Esophagus muscularis mucosa (tissue), 4 donors: Measurements from ENCODE around the gene CERKL. TPM values are rescaled to one million over a fixed set of nuclear protein-coding genes. Genes with fewer than 3 reads are reported as not detected.

Source experiments
- DNase-seq: peaks from one replicate; pipeline ENCODE4 v3.0.0-alpha.2; 2017; ENCODE audit errors: extremely low spot score
- H3K27ac ChIP-seq, 4 donors: fragments of 200-600 bp; sonication (generic); replicated peaks in 1 of 4; 1 replicate in 3 of 4; 2 replicates in 1 of 4; pipeline ENCODE4 v1.5.1; 2016 to 2019; ENCODE audit warnings: mild to moderate bottlenecking in 1 of 4
- H3K27me3 ChIP-seq, 4 donors: fragments of 200-600 bp; sonication (generic); one replicate each; pipeline versions ENCODE4 v1.5.1 to v1.6.0; 2016 to 2019
- H3K36me3 ChIP-seq, 4 donors: fragments of 200-600 bp; sonication (generic); one replicate each; pipeline ENCODE4 v1.5.1; 2016 to 2019
- H3K4me1 ChIP-seq, 4 donors: fragments of 200-600 bp; sonication (generic); one replicate each; pipeline ENCODE4 v1.5.1; 2016 to 2019
- H3K4me3 ChIP-seq, 4 donors: fragments of 200-600 bp; sonication (generic); 1 replicate in 2 of 4; 2 replicates in 2 of 4; pipeline ENCODE4 v1.5.1; 2016 to 2019; ENCODE audit warnings: mild to moderate bottlenecking in 4 of 4, moderate library complexity in 1 of 4
- H3K9me3 ChIP-seq, 4 donors: fragments of 200-600 bp; sonication (generic); 1 replicate in 3 of 4; 2 replicates in 1 of 4; pipeline ENCODE4 v1.5.1; 2016 to 2019
- EP300 ChIP-seq: sonication (generic); formaldehyde crosslinking; IDR thresholded peaks from one replicate; pipeline ENCODE4 v1.6.1; 2017; ENCODE audit warnings: antibody characterized with exemption
- POLR2A ChIP-seq: fragments of 450-650 bp; IDR thresholded peaks from one replicate; pipeline ENCODE4 v1.6.1; 2017; ENCODE audit warnings: antibody characterized with exemption, moderate library complexity, mild to moderate bottlenecking, low read depth
- POLR2AphosphoS5 ChIP-seq, 2 donors: sonication (generic); formaldehyde crosslinking; IDR thresholded peaks; one replicate each; pipeline ENCODE4 v1.6.1; 2017; ENCODE audit warnings: antibody characterized with exemption in 2 of 2
- WGBS: methylation state at CpG from one replicate; pipeline ENCODE4 v1.1.5; 2018; 5-methylcytosine and 5-hydroxymethylcytosine counted together
- intact Hi-C: fragments of 100-400 bp; cut with DNase I; formaldehyde crosslinking; loops from one replicate; pipeline ENCODE4 v1.15.1; 2023
- total RNA-seq, 4 donors: library from RNA; depleted of rRNA; stranded (reverse); fragments of >200 nt; gene quantifications; one replicate each; pipeline versions ENCODE4 v1.1.0 to v1.2.1, GENCODE V29; 2016
- TF ChIP-seq, protein P1 (sequence below), 3 experiments: fragments of 200-600 bp in 2 of 3; fragments of 450-650 bp in 1 of 3; sonication (generic) in 2 of 3; IDR thresholded peaks; one replicate each; pipeline ENCODE4 v1.5.1; 2017 to 2019; ENCODE audit warnings: antibody characterized with exemption in 3 of 3, mild to moderate bottlenecking in 2 of 3, moderate library complexity in 1 of 3

The CERKL gene
- total RNA-seq, 4 donors from 2014 or later = 0.17 to 0.19 TPM; not detected in 2

DNA sequence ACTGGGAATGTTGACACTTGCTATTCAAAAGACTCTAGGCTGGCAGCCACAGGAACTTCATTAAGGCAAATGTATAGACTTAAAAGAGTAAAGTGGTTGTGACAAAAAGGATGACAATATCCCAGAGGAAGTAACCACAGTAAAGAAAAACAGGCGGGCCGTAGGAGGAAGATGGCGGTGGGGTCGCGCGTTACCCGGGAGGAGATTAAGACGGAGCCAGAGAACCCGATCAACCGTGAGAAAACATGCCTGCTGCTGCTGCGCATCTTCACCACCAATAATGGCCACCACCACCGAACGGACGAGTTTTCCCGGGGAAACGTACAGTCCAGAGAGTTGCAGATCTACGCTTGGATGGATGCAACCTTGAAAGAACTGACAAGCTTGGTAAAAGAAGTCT lies 37.4 kb upstream of the CERKL start:
- Histone ChIP-seq H3K36me3 (no peaks in the 10 kb centered on the region), H3K27me3 (peaks cover 0 to 7% (median 0%) of the 10 kb centered on the region in 4 donors), H3K4me1 (no peaks in the 10 kb centered on the region), H3K4me3 (no peak overlapping the region), H3K27ac (no peak overlapping the region), H3K9me3 (no peaks in the 10 kb centered on the region)
- intact Hi-C loops = no loop called here
- TF ChIP-seq POLR2A = no peak
- no peak for TF ChIP-seq EP300
- no peak for TF ChIP-seq POLR2AphosphoS5 (IDR thresholded peaks at IDR 0.05)
- TF ChIP-seq, protein P1, sequence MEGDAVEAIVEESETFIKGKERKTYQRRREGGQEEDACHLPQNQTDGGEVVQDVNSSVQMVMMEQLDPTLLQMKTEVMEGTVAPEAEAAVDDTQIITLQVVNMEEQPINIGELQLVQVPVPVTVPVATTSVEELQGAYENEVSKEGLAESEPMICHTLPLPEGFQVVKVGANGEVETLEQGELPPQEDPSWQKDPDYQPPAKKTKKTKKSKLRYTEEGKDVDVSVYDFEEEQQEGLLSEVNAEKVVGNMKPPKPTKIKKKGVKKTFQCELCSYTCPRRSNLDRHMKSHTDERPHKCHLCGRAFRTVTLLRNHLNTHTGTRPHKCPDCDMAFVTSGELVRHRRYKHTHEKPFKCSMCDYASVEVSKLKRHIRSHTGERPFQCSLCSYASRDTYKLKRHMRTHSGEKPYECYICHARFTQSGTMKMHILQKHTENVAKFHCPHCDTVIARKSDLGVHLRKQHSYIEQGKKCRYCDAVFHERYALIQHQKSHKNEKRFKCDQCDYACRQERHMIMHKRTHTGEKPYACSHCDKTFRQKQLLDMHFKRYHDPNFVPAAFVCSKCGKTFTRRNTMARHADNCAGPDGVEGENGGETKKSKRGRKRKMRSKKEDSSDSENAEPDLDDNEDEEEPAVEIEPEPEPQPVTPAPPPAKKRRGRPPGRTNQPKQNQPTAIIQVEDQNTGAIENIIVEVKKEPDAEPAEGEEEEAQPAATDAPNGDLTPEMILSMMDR (IDR thresholded peaks at IDR 0.05) = no peak
- DNase-seq = no peak
- 92% methylated on average over 17 of the region's 17 CpGs for WGBS

DNA sequence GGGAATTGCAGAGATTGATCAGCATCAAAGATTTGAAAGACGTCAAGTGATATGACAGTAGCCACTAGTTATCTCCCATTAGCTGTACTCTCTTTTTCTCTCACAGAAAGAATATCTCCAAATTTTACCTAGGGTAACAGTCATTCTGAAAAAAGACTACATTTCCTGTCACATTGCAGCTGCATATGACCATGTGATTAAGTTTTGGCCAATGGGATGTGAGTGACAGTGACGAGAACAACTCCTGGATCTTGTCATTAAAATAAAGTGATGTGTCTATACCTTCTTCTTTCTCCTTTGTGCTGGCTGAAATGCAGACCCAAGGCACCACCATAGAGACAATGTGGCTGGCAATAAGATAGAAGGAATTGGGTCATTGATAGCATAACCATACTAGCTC lies 34.0 kb upstream of the CERKL start:
- H3K9me3 ChIP-seq = no peaks in the 10 kb centered on the region
- DNase-seq = no peak
- TF ChIP-seq EP300 = no peak
- TF ChIP-seq POLR2AphosphoS5 (IDR thresholded peaks at IDR 0.05) = no peak
- TF ChIP-seq POLR2A = no peak
- TF ChIP-seq, protein P1 (IDR thresholded peaks at IDR 0.05) = no peak
- H3K27ac ChIP-seq = no peak overlapping the region
- no peaks in the 10 kb centered on the region for H3K36me3 ChIP-seq
- intact Hi-C loops = no loop called here
- no peak overlapping the region for H3K4me3 ChIP-seq
- WGBS = 79% methylated on average over 2 of the region's 2 CpGs
- peaks cover 0 to 28% (median 3%) of the 10 kb centered on the region in 4 donors for H3K27me3 ChIP-seq
- H3K4me1 ChIP-seq = no peaks in the 10 kb centered on the region

DNA sequence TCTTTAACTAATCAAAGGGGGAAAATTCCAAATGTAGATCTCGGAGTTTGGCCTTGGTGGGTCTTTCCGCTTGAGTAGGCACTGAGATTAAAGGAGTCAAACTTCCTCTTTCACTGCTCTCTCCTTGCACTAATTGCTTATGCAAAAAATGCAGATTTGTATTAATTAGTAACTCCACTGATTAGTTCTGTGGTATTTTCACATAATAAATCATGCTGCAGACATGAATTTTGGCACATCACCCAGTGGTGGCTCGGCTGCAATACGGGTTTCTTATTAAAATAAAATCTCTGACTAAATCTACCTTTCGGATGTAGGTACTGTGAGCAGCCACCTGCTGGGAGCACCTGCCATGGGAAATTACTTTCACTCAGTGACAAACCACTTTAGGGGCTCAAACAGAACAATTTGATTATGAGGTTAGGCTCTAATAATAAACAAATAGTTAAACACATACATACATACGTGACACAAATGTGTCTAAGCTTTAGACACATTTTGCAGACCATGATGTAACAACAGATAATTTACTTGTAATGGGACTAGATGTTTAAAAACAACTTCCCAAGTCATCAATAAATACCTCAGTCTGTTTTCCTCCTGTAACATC lies 29.8 kb upstream of the CERKL start:
- TF ChIP-seq POLR2A = no peak
- TF ChIP-seq POLR2AphosphoS5 (IDR thresholded peaks at IDR 0.05) = no peak
- no peak for TF ChIP-seq EP300
- TF ChIP-seq, protein P1 (IDR thresholded peaks at IDR 0.05) = no peak
- Histone ChIP-seq H3K27ac (no peak overlapping the region), H3K4me3 (no peak overlapping the region), H3K27me3 (peaks cover 3 to 68% (median 30%) of the 10 kb centered on the region in 4 donors), H3K9me3 (no peaks in the 10 kb centered on the region), H3K4me1 (peaks cover 12 to 31% (median 25%) of the 10 kb centered on the region in 4 donors), H3K36me3 (no peaks in the 10 kb centered on the region)
- DNase-seq = no peak
- WGBS = 68% methylated on average over 6 of the region's 6 CpGs
- intact Hi-C loops = no loop called here

DNA sequence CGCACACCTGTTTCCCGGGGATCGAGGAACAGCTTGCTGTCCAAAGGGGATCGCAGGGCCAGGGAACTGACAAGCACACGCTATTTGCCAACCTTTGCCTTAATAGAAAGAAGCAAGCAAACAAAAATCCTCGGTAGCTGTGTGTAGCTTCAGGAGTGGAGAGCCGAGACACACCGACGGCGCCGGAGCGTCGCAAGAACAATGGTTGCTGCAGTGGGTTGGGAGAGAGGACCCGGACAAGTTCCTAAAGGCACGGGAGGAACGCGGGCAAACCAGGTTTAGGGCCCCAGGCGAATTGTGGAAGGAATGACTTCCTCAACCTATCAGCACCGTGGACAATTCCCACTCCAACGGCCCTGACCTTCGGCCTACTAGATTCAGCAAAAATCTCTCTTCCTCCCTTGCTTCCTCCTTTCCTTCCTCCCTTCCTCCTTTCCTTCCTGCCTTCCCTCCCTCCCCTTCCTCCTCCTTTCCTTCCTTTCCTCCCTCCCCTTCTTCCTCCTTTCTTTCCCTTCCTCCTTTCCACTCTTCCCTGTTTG lies 28.3 kb upstream of the CERKL start:
- DNase-seq = no peak
- Histone ChIP-seq H3K4me3 (no peak overlapping the region), H3K4me1 (peaks cover 17 to 44% (median 39%) of the 10 kb centered on the region in 4 donors), H3K27ac (no peak overlapping the region), H3K36me3 (no peaks in the 10 kb centered on the region), H3K27me3 (peaks cover 3 to 76% (median 41%) of the 10 kb centered on the region in 4 donors), H3K9me3 (no peaks in the 10 kb centered on the region)
- TF ChIP-seq POLR2A = no peak
- TF ChIP-seq EP300 = no peak
- TF ChIP-seq, protein P1 (IDR thresholded peaks at IDR 0.05) = no peak
- no peak for TF ChIP-seq POLR2AphosphoS5 (IDR thresholded peaks at IDR 0.05)
- 14% methylated on average over 21 of the region's 21 CpGs for WGBS
- intact Hi-C loops = no loop called here
